Measurements from ENCODE around the gene EPHA8.

EPHA8 gene

DNA sequence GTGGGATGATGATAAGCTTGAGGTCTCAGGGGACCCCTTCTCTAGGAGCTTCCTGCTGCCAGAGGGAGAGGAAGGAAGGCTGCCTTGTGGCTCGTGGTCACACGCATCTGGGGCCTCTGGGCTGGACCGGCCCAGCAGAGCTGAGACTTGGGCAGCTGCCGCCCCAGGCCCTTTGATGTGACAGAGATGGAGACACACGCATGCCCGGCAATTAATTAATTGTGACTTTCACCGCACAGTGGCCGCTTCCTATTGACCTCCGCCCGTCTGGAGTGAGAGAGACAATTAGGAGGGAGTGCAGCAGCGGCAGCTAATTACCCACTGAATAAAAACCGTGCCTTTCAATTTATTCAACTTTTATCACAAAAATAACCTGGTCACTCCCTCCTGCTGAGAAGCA, 56.5 kb downstream of the EPHA8 start:
- TF ChIP-seq, protein P1, sequence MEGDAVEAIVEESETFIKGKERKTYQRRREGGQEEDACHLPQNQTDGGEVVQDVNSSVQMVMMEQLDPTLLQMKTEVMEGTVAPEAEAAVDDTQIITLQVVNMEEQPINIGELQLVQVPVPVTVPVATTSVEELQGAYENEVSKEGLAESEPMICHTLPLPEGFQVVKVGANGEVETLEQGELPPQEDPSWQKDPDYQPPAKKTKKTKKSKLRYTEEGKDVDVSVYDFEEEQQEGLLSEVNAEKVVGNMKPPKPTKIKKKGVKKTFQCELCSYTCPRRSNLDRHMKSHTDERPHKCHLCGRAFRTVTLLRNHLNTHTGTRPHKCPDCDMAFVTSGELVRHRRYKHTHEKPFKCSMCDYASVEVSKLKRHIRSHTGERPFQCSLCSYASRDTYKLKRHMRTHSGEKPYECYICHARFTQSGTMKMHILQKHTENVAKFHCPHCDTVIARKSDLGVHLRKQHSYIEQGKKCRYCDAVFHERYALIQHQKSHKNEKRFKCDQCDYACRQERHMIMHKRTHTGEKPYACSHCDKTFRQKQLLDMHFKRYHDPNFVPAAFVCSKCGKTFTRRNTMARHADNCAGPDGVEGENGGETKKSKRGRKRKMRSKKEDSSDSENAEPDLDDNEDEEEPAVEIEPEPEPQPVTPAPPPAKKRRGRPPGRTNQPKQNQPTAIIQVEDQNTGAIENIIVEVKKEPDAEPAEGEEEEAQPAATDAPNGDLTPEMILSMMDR (IDR thresholded peaks at IDR 0.05; ENCODE audit: borderline replicate concordance, insufficient read depth, low read depth, low read length) = no peak
- no peak overlapping the region for H3K4me3 ChIP-seq (ENCODE audit: low read depth, low read length)

DNA sequence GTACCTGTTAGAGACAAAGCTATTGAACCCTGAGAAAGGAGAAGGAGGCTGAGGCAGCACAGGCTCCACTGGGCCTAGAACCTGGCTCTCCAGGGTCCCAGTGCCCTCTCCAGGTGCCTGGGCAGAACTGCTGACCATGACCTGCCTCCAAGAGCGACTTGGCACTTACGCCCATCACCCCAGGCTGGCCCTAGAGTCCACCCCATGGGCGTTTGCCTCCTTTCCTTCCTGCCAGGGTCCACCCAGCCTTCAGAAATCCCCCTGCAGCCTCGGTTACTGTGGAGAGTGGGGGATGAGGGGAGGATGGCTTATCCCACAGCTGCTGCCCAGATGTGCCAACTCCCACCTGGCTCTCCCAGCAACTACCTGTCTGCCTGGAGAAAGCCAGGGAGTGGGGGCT, 58.5 kb downstream of the EPHA8 start:
- H3K4me3 ChIP-seq (ENCODE audit: low read depth, low read length) = no peak overlapping the region
- TF ChIP-seq, protein P1 (IDR thresholded peaks at IDR 0.05; ENCODE audit: borderline replicate concordance, insufficient read depth, low read depth, low read length) = no peak

DNA sequence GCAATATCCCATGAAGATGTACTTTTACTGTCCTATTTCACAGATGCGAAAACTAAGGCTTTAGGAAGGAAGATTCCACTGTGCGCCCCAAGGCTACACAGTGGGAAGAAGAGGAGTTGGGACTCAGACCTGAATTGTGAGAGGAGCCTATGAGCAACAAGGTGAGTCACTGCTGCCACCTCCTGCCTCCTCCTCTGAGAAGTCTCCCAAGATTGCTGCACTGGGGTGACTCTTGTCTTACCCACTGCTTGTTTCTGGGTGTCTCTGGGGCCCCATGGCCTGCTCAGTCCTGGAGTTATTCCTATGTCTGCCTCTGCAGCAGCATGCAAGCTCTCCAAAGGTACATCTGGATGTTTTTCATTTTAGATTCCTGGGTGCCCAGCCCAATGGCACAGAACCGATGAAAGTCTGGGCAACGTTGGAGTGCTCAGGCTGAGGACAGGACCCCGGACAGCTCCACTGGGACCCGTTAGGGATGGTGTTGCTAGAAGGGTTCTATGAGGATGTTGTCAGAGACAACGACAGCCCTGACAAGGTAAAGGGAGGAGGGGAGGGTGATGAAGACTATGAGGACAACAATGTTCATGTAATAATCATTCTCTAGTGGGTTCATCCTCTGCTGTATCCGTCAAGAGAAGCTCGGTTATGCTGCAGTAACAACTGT, 62.1 kb downstream of the EPHA8 start:
- no peak overlapping the region for H3K4me3 ChIP-seq (ENCODE audit: low read depth, low read length)
- TF ChIP-seq, protein P1 (IDR thresholded peaks at IDR 0.05; ENCODE audit: borderline replicate concordance, insufficient read depth, low read depth, low read length) = no peak

DNA sequence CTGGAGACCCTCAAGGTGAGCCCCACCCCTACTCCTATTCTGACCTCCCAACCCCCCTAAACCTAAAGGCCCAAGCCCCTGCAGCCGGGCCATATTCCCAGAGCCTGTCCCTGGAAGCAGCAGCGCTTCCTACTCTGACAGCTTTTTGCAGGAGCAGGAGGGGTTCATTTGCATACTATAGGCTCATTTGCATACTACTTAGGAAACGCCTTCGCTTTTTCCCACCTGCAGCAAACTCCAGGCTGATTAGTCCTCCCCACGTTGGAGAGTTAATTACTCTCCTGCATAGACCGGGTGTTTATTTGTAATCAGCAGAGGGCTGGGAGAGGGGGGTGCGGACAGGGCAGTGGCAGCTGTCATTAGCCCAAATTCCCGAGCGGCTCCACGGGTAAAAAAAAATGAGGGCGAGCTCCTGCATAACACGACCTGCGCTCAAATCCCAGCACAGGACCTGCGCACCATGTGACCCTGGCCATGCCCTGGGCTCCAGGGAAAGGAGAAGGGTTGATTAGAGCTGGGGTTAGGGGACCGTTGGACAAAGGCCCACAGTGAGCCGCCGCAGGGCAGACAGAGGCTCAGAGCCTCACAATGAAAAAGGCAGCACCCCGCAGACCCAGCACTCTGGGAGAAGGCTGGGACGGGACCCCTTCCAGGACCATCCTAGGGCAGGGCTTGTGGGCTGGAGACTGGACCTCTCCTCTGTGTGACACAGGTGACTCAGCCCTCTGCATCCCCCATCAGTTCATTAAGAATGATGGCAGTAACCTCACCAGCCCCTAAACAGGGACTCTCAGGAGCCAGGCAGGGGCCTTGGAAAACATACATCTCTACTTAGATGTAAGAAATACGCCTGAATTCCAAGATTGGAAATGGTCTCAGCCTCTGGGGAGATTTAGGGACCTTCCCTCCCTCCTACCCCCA, 63.2 kb downstream of the EPHA8 start:
- no peak overlapping the region for H3K4me3 ChIP-seq (ENCODE audit: low read depth, low read length)
- TF ChIP-seq, protein P1 (IDR thresholded peaks at IDR 0.05; ENCODE audit: borderline replicate concordance, insufficient read depth, low read depth, low read length) = no peak

DNA sequence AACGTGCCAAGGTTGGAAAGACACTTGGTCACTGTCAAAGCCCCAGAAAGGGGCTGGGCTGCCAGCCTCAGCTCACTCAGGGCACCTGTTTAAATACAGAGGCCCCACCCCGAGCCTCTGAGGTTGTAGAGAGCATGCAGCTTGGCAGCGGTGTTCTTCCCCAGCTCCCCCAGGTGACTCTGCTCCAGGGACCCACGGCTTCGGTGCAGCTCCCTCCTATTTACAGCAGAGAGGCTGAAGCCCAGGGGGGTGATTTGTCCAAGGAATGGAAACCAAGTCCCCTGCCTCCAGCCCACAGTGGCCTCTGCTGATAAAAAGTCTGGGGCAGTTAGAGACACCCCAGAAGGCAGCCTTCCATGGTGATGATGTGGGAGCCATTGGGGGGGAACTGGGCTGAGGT, 64.0 kb downstream of the EPHA8 start:
- TF ChIP-seq, protein P1 (IDR thresholded peaks at IDR 0.05; ENCODE audit: borderline replicate concordance, insufficient read depth, low read depth, low read length) = no peak
- no peak overlapping the region for H3K4me3 ChIP-seq (ENCODE audit: low read depth, low read length)

DNA sequence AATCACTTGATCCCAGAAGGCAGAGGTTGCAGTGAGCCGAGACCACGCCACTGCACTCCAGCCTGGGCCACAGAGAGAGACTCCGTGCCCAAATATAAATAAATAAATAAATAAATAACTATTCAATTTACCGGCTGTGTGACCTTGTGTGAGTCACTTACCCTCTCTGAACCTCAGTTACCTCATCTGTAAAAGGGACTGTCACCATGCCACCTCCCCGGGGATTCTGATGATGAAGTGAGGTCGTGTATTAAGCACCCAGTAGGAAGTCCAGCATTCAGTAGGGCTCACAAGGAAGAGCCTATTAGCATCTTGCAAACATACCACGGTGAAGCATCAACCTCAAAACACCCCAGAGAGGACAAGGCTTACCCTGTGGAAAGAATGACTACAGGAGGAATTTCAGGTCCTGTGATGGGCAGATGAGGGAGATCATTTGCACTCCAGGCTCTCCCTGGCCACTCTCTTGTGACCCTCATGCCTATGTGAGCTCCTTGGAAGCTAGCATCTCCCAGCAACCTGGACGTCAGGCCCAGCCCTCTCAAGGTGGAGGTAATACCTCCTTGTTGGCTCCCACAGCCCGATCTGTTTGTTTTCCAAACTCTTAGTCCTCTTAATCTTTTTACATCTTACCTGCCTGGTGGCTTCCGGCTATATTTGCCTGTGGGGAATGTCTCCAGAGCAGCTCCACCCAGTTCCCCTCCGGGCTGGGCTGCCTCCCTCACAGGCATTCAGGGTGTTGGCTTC, 65.6 kb downstream of the EPHA8 start:
- H3K4me3 ChIP-seq (ENCODE audit: low read depth, low read length) = no peak overlapping the region
- TF ChIP-seq, protein P1 (IDR thresholded peaks at IDR 0.05; ENCODE audit: borderline replicate concordance, insufficient read depth, low read depth, low read length) = no peak

Data from GM12875 (cell line).